ENCODE data around the gene MYL12A. TPM values are rescaled to one million over a fixed set of nuclear protein-coding genes. Genes with fewer than 3 reads are reported as not detected.
A peak's percentile ranks its signal among the peaks of the same experiment; 100 is the strongest.

Gene MYL12A
- total and polyA plus RNA-seq, 2 of the 8 experiments (the other 6 are each of a cell fraction or from before 2014, with no cell fraction given), result 188 to 247 TPM

GRCh38 chr18:3247240-3248061, at the start of gene MYL12A (continued):
- TF ChIP-seq ATF2 (IDR thresholded peaks at IDR 0.05; ENCODE audit: low read length) (peak; percentile 63; the same call in 1 of the 2 replicates), CREB1 (IDR thresholded peaks at IDR 0.05) (peak; percentile 70), ATF3 (IDR thresholded peaks at IDR 0.05; ENCODE audit: insufficient read depth, low read depth, low read length) (peak; percentile 78), MAFK (IDR thresholded peaks at IDR 0.05; ENCODE audit: low read depth, low read length) (no peak), EGR1 (IDR thresholded peaks at IDR 0.05; ENCODE audit: borderline replicate concordance, low read depth, low read length) (peak; percentile 80), SP2 (IDR thresholded peaks at IDR 0.05; ENCODE audit: low read length) (no peak), EZH2 (IDR thresholded peaks at IDR 0.05; ENCODE audit: low read depth, low read length, severe bottlenecking) (no peak), BACH1 (IDR thresholded peaks at IDR 0.05; ENCODE audit: low read length) (peak; percentile 80), SIX5 (IDR thresholded peaks at IDR 0.05; ENCODE audit: low read depth, low read length) (peak; percentile 42), ZNF274 (IDR thresholded peaks at IDR 0.05; ENCODE audit: borderline replicate concordance, extremely low read depth, low read length) (no peak), HDAC6 (IDR thresholded peaks at IDR 0.05; ENCODE audit: low read depth, low read length) (no peak), SRF (IDR thresholded peaks at IDR 0.05; ENCODE audit: low read depth, low read length) (peak; percentile 93), SIRT6 (IDR thresholded peaks at IDR 0.05; ENCODE audit: low read length) (no peak), EP300 (IDR thresholded peaks at IDR 0.05; ENCODE audit: borderline replicate concordance in 1 of 2, low read depth in 2 of 2, low read length in 2 of 2) (peak in 1 of 2 experiments; percentile 99; a peak in 2 of 3 replicates), NRF1 (IDR thresholded peaks at IDR 0.05; ENCODE audit: low read depth, low read length) (peak; percentile 69), SAP30 (IDR thresholded peaks at IDR 0.05; ENCODE audit: insufficient read depth, insufficient replicate concordance, low read length) (no peak), CHD1 (IDR thresholded peaks at IDR 0.05; ENCODE audit: low read depth, low read length) (peak; percentile 96), FOSL1 (IDR thresholded peaks at IDR 0.05; ENCODE audit: insufficient read depth, low read depth, low read length) (no peak), POLR2A (IDR thresholded peaks at IDR 0.05; ENCODE audit: control extremely low read depth in 1 of 2, low read depth in 2 of 2, low read length in 2 of 2) (peak; percentile 88 to 97), TAF7 (optimal IDR thresholded peaks at IDR 0.05; ENCODE audit: borderline replicate concordance, low read depth, low read length) (peak; percentile 90), CHD2 (IDR thresholded peaks at IDR 0.05; ENCODE audit: low read length) (0 out of 2 replicates have a peak, but pooled peaks have one; percentile 8)
